CD14-positive monocyte (primary cell): ENCODE data around the gene GABBR2. TPM values are rescaled to one million over a fixed set of nuclear protein-coding genes. Genes with fewer than 3 reads are reported as not detected.
"Not testable (repeated sequence)": the region's sequence is repeated elsewhere in the genome, so short reads cannot be mapped to it uniquely, and the experiment has no call there.

Experiments used
- DNase-seq, 3 donors: peaks; one replicate each; pipeline ENCODE4 v3.0.0-alpha.2; 2011 to 2022
- H2AFZ ChIP-seq: 2 replicates; pipeline ENCODE4 v1.6.0; 2012; ENCODE audit warnings: mild to moderate bottlenecking, low read depth, low read length, inconsistent platforms; ENCODE audit not compliant: insufficient read depth, poor library complexity, severe bottlenecking
- H3K27ac ChIP-seq, 2 donors: 1 replicate in 1 of 2; 2 replicates in 1 of 2; pipeline ENCODE4 v1.5.1; 2012 to 2013; ENCODE audit warnings: low read length in 2 of 2, control low read depth in 1 of 2, inconsistent platforms in 1 of 2, low read depth in 1 of 2, mild to moderate bottlenecking in 1 of 2
- H3K27me3 ChIP-seq, 2 donors: one replicate each; pipeline versions ENCODE4 v1.6.0 to v1.6.1; 2011 to 2013; ENCODE audit warnings: low read length in 2 of 2; ENCODE audit not compliant: control insufficient read depth in 2 of 2, insufficient read depth in 2 of 2
- H3K36me3 ChIP-seq, 2 donors: replicated peaks in 1 of 2; 1 replicate in 1 of 2; 2 replicates in 1 of 2; pipeline versions ENCODE4 v1.5.1 to v1.6.1; 2012 to 2013; ENCODE audit warnings: low read length in 2 of 2, control low read depth in 1 of 2, inconsistent platforms in 1 of 2, mild to moderate bottlenecking in 1 of 2; ENCODE audit not compliant: insufficient read depth in 2 of 2, control insufficient read depth in 1 of 2
- H3K4me1 ChIP-seq, 2 donors: 1 replicate in 1 of 2; 2 replicates in 1 of 2; pipeline versions ENCODE4 v1.5.1 to v1.6.1; 2012 to 2013; ENCODE audit warnings: low read length in 2 of 2, control low read depth in 1 of 2, inconsistent platforms in 1 of 2, mild to moderate bottlenecking in 1 of 2, moderate library complexity in 1 of 2; ENCODE audit not compliant: insufficient read depth in 2 of 2, control insufficient read depth in 1 of 2
- H3K4me2 ChIP-seq: replicated peaks from 2 replicates; pipeline ENCODE3; 2012; ENCODE audit warnings: low read length, moderate library complexity, mild to moderate bottlenecking; ENCODE audit not compliant: poor library complexity, severe bottlenecking; ENCODE audit errors: extremely low read depth
- H3K4me3 ChIP-seq, 3 experiments: fragments of 200-600 bp in 1 of 3; sonication (generic) in 1 of 3; replicated peaks in 1 of 3; 1 replicate in 2 of 3; 2 replicates in 1 of 3; pipeline ENCODE4 v1.5.1; 2011 to 2013; ENCODE audit warnings: low read length in 3 of 3, mild to moderate bottlenecking in 3 of 3, control low read depth in 2 of 3, low read depth in 2 of 3, inconsistent platforms in 1 of 3, moderate library complexity in 1 of 3
- H3K79me2 ChIP-seq: 2 replicates; pipeline ENCODE4 v1.6.0; 2012; ENCODE audit warnings: mild to moderate bottlenecking, control low read depth, inconsistent platforms, low read length, moderate library complexity; ENCODE audit not compliant: insufficient read depth
- H3K9ac ChIP-seq: 2 replicates; pipeline ENCODE4 v1.6.0; 2017; ENCODE audit warnings: low read length, mild to moderate bottlenecking; ENCODE audit not compliant: insufficient read depth, poor library complexity, severe bottlenecking
- H3K9me3 ChIP-seq, 2 donors: replicated peaks in 1 of 2; 1 replicate in 1 of 2; 2 replicates in 1 of 2; pipeline versions ENCODE4 v1.5.1 to v1.6.1; 2012 to 2013; ENCODE audit warnings: low read length in 2 of 2, control low read depth in 1 of 2; ENCODE audit not compliant: control insufficient read depth in 1 of 2, insufficient read depth in 1 of 2
- H4K20me1 ChIP-seq: 2 replicates; pipeline ENCODE4 v1.6.0; 2012; ENCODE audit warnings: mild to moderate bottlenecking, low read length, control low read depth, moderate library complexity; ENCODE audit not compliant: insufficient read depth
- H3K27ac Mint-ChIP-seq, 7 donors: one replicate each; pipeline ENCODE4 v1.8.0; 2020; ENCODE audit warnings: mild to moderate bottlenecking in 7 of 7, mixed read lengths in 7 of 7, moderate library complexity in 6 of 7, inconsistent platforms in 2 of 7
- H3K27me3 Mint-ChIP-seq, 3 donors: one replicate each; pipeline ENCODE4 v1.8.0; 2021 to 2022; ENCODE audit warnings: low read depth in 3 of 3, mild to moderate bottlenecking in 3 of 3, mixed read lengths in 3 of 3, moderate library complexity in 3 of 3, inconsistent platforms in 1 of 3
- H3K36me3 Mint-ChIP-seq, 2 donors: one replicate each; pipeline ENCODE4 v1.8.0; 2020; ENCODE audit warnings: mixed read lengths in 2 of 2, inconsistent platforms in 1 of 2, mild to moderate bottlenecking in 1 of 2
- H3K4me1 Mint-ChIP-seq: one replicate; pipeline ENCODE4 v1.8.0; 2020; ENCODE audit warnings: mild to moderate bottlenecking, mixed read lengths
- H3K4me3 Mint-ChIP-seq, 2 donors: one replicate each; pipeline ENCODE4 v1.8.0; 2020; ENCODE audit warnings: mild to moderate bottlenecking in 2 of 2, mixed read lengths in 2 of 2, moderate library complexity in 1 of 2
- H3K9me3 Mint-ChIP-seq, 7 donors: one replicate each; pipeline ENCODE4 v1.8.0; 2020 to 2022; ENCODE audit warnings: mixed read lengths in 7 of 7, mild to moderate bottlenecking in 6 of 7, moderate library complexity in 6 of 7, inconsistent platforms in 2 of 7
- CTCF ChIP-seq: fragments of 200-600 bp; IDR thresholded peaks from one replicate; pipeline ENCODE4 v1.8.0; 2022; ENCODE audit warnings: antibody characterized with exemption, mild to moderate bottlenecking
- whole genome bisulfite sequencing: methylation state at CpG from one replicate; pipeline ENCODE4 v1.1.5; 2013; ENCODE audit warnings: missing lambda C conversion rate; ENCODE audit not compliant: insufficient coverage; 5-methylcytosine and 5-hydroxymethylcytosine counted together
- intact Hi-C, 2 donors: fragments of 100-400 bp; cut with micrococcal nuclease; formaldehyde crosslinking; loops; one replicate each; pipeline versions ENCODE4 v1.15.0 to v1.15.1; 2023
- polyA plus RNA-seq, 3 donors: library from polyadenylated mRNA; depleted of rRNA in 1 of 3; unstranded in 2 of 3; stranded (reverse) in 1 of 3; fragments of 300-500 nt in 2 of 3; fragments of >200 nt in 1 of 3; fragmentation: Illumina TruSeq in 2 of 3; gene quantifications; 1 replicate in 2 of 3; 2 replicates in 1 of 3; pipeline ENCODE4 v1.2.3, GENCODE V29; 2012 to 2021

GABBR2 gene
- polyA plus RNA-seq, 3 donors, result not detected

DNA sequence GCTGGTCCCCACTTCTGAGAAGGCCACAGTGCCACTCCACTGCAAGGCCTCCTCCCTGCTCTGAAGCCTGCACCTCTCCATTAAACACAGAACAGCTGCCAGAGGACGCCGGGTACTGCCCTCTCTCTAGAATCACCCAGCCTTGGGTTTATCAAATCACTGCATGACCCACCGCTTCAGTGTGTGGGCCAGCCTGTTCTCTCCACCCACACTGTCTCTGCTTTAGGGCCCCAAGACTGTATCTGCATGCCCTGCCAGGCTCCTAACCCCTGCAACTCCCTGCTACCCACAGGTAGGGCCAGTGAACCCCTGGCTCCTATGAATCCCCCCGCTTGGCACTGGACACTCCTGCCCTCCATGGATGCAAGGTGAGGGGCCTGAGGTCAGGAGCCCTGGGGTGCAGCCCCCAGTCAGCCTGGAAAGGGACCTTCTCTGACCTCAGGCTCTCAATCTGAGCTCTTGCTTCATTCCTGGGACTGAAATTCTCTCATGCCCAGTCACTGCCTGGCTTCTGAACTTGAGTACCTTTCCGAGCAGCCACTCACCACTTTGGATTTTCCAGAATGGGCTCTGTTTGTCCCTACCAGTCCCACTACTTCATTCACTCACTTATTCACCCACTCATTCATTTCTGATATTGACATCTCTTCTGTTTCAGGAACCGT is 206.3 kb downstream of the GABBR2 start:
- Histone ChIP-seq H2AFZ (no peak overlapping the region), H4K20me1 (no peaks in the 10 kb centered on the region), H3K36me3 (no peaks in the 10 kb centered on the region), H3K27me3 (no peaks in the 10 kb centered on the region), H3K9ac (no peak overlapping the region), H3K27ac (no peak overlapping the region), H3K4me3 (no peak overlapping the region), H3K9me3 (no peaks in the 10 kb centered on the region), H3K4me1 (no peaks in the 10 kb centered on the region), H3K79me2 (no peaks in the 10 kb centered on the region), H3K4me2 (no peak overlapping the region)
- Mint-ChIP-seq H3K9me3 (peaks cover 0 to 6% (median 0%) of the 10 kb centered on the region in 7 donors), H3K27me3 (peaks cover 7 to 8% (median 7%) of the 10 kb centered on the region in 3 donors), H3K27ac (no peak overlapping the region), H3K4me1 (no peaks in the 10 kb centered on the region), H3K4me3 (no peak overlapping the region), H3K36me3 (no peaks in the 10 kb centered on the region)
- WGBS, result 98% methylated on average over 6 of the region's 6 CpGs
- intact Hi-C loops, result no loop called here
- no peak for DNase-seq
- TF ChIP-seq CTCF, result no peak

DNA sequence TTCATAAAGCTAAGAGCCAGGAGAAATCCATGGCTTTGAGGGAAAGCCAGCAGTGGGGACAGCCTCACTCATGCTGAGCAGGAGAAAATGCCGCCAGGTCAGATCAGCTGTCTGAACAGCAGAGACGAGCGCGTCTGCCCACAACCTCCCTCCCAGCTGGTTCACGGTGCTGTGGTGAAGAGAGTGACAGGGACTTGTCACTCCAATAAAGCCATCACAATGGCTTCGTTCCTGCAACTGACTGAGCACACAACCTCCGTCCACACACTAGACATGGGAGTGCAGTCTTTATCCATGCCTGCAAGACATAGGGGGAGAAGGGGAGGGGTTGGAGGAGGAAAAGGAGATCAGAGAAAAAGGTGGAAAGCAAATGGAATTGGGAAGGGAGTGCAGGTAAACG is 206.9 kb downstream of the GABBR2 start:
- WGBS, result 100% methylated on average over 1 of the region's 8 CpGs
- Mint-ChIP-seq H3K4me3 (no peak overlapping the region), H3K36me3 (no peaks in the 10 kb centered on the region), H3K9me3 (peaks cover 0 to 3% (median 0%) of the 10 kb centered on the region in 7 donors), H3K27ac (no peak overlapping the region), H3K4me1 (no peaks in the 10 kb centered on the region), H3K27me3 (peaks cover 7 to 8% (median 7%) of the 10 kb centered on the region in 3 donors)
- H2AFZ ChIP-seq, result no peak overlapping the region
- no peak overlapping the region for H3K27ac ChIP-seq
- no peaks in the 10 kb centered on the region for H3K27me3 ChIP-seq
- no peak for DNase-seq
- no peaks in the 10 kb centered on the region for H3K79me2 ChIP-seq
- H3K9me3 ChIP-seq, result no peaks in the 10 kb centered on the region
- no peak for TF ChIP-seq CTCF
- H3K4me2 ChIP-seq, result no peak overlapping the region
- H3K4me3 ChIP-seq, result no peak overlapping the region
- H3K4me1 ChIP-seq, result no peaks in the 10 kb centered on the region
- no peaks in the 10 kb centered on the region for H3K36me3 ChIP-seq
- H4K20me1 ChIP-seq, result no peaks in the 10 kb centered on the region
- H3K9ac ChIP-seq, result no peak overlapping the region
- intact Hi-C loops, result no loop called here

GRCh38 chr9:98501259-98501658 is 207.5 kb downstream of the GABBR2 start:
- H3K9ac ChIP-seq, H3K9me3 Mint-ChIP-seq, H3K36me3 ChIP-seq, H4K20me1 ChIP-seq, H3K36me3 Mint-ChIP-seq, H3K4me1 Mint-ChIP-seq, H2AFZ ChIP-seq, intact Hi-C loops, H3K27me3 Mint-ChIP-seq, DNase-seq, H3K27ac Mint-ChIP-seq, H3K4me1 ChIP-seq, H3K27me3 ChIP-seq, H3K9me3 ChIP-seq, H3K4me3 Mint-ChIP-seq, H3K27ac ChIP-seq, H3K79me2 ChIP-seq, H3K4me3 ChIP-seq, H3K4me2 ChIP-seq: not testable (repeated sequence)
- WGBS, result 100% methylated on average over 2 of the region's 8 CpGs
